HepG2 (cell line): ENCODE data around the gene GPBAR1. TPM values are rescaled to one million over a fixed set of nuclear protein-coding genes. Genes with fewer than 3 reads are reported as not detected.

Experiments
- ATAC-seq: fragments of 200-7000 bp; cut with Tn5 transposase; 3 replicates; pipeline ENCODE4 v1.9.1; 2020; ENCODE audit warnings: mild to moderate bottlenecking, moderate library complexity
- BruUV-seq: library from RNA; stranded (reverse); fragments of 400-500 nt; replicated peaks from 2 replicates; lab custom pipeline; 2021; lab: Mats Ljungman, UMichigan
- CTCF ChIA-PET: fragments of 300-600 bp; formaldehyde crosslinking; extraction: SDS; loops from one replicate; lab custom pipeline; 2021; ENCODE audit warnings: low total read pairs, inconsistent platforms, low intra/inter-chr PET ratio; lab: Yijun Ruan, JAX
- POLR2A ChIA-PET: fragments of 350-600 bp; sonication (Branson Sonifier 250); formaldehyde crosslinking; loops from one replicate; lab custom pipeline; 2020; ENCODE audit warnings: antibody characterized with exemption, inconsistent platforms; lab: Yijun Ruan, JAX
- DNase-seq: peaks from one replicate; pipeline ENCODE4 v3.0.0-alpha.2; 2015; ENCODE audit warnings: low spot score
- FAIRE-seq: peaks from 3 replicates; lab custom pipeline; 2011; peaks lifted over from hg19 to GRCh38; lab: Jason Lieb, UNC
- H2AFZ ChIP-seq: one replicate; pipeline ENCODE4 v1.6.1; 2011; ENCODE audit warnings: low read length, inconsistent platforms
- H3K27ac ChIP-seq: fragments of 300-600 bp; 3 replicates; pipeline ENCODE4 v1.8.0; 2011; ENCODE audit warnings: mixed run types, mild to moderate bottlenecking, mixed read lengths, low read length, inconsistent platforms; ENCODE audit not compliant: insufficient read depth; ENCODE audit errors: extremely low read length
- H3K27me3 ChIP-seq, 2 experiments: fragments of 200-600 bp in 1 of 2; 2 replicates in 1 of 2; 3 replicates in 1 of 2; pipeline versions ENCODE4 v1.6.0 to v1.8.0; 2011; ENCODE audit warnings: low read length in 2 of 2, mild to moderate bottlenecking in 2 of 2, moderate library complexity in 2 of 2, inconsistent platforms in 1 of 2; ENCODE audit not compliant: insufficient read depth in 2 of 2, control insufficient read depth in 1 of 2
- H3K36me3 ChIP-seq, 2 experiments: fragments of 200-600 bp in 1 of 2; replicated peaks in 1 of 2; 2 replicates in 1 of 2; 3 replicates in 1 of 2; pipeline versions ENCODE4 v1.5.1 to v1.8.0; 2011; ENCODE audit warnings: low read length in 2 of 2, inconsistent platforms in 1 of 2; ENCODE audit not compliant: insufficient read depth in 2 of 2, control insufficient read depth in 1 of 2
- H3K4me1 ChIP-seq: 2 replicates; pipeline ENCODE4 v1.5.1; 2012; ENCODE audit warnings: low read length, inconsistent platforms; ENCODE audit not compliant: insufficient read depth
- H3K4me2 ChIP-seq: 2 replicates; pipeline ENCODE4 v1.6.0; 2011; ENCODE audit warnings: low read depth, low read length, inconsistent platforms
- H3K4me3 ChIP-seq, 3 experiments: fragments of 200-600 bp in 1 of 3; sonication (generic), shearing (Covaris generic) in 1 of 3; replicated peaks in 1 of 3; 2 replicates each; pipeline ENCODE4 v1.5.1; 2011 to 2016; ENCODE audit warnings: low read length in 3 of 3, inconsistent platforms in 2 of 3, low read depth in 2 of 3, mild to moderate bottlenecking in 2 of 3, control low read depth in 1 of 3, mixed read lengths in 1 of 3; ENCODE audit not compliant: insufficient read depth in 1 of 3
- H3K79me2 ChIP-seq: one replicate; pipeline ENCODE4 v1.6.1; 2011; ENCODE audit warnings: low read length, inconsistent platforms; ENCODE audit not compliant: insufficient read depth
- H3K9ac ChIP-seq: 2 replicates; pipeline ENCODE4 v1.6.0; 2011; ENCODE audit warnings: mild to moderate bottlenecking, low read depth, low read length, inconsistent platforms; ENCODE audit not compliant: insufficient read depth
- H3K9me3 ChIP-seq: 2 replicates; pipeline ENCODE4 v1.5.1; 2012; ENCODE audit warnings: mild to moderate bottlenecking, low read length
- H4K20me1 ChIP-seq: 2 replicates; pipeline ENCODE4 v1.6.0; 2011; ENCODE audit warnings: inconsistent platforms, mild to moderate bottlenecking, low read length, moderate library complexity; ENCODE audit not compliant: insufficient read depth
- HNF4G ChIP-seq, 2 experiments: sonication (generic) in 1 of 2; formaldehyde crosslinking in 1 of 2; IDR thresholded peaks; 2 replicates each; pipeline versions ENCODE4 v1.4.0 to v1.6.1; 2011 to 2020; ENCODE audit warnings: borderline replicate concordance in 2 of 2, low read depth in 2 of 2, mild to moderate bottlenecking in 2 of 2, low read length in 1 of 2, missing genetic modification reagents in 1 of 2, moderate library complexity in 1 of 2
- IKZF4 ChIP-seq: sonication (generic); formaldehyde crosslinking; IDR thresholded peaks from 2 replicates; pipeline ENCODE4 v1.5.1; 2020; ENCODE audit warnings: borderline replicate concordance, mild to moderate bottlenecking, low read depth, missing genetic modification reagents; ENCODE audit errors: not compliant biosample characterization
- MYNN ChIP-seq: sonication (generic); formaldehyde crosslinking; IDR thresholded peaks from 2 replicates; pipeline ENCODE4 v1.4.0; 2020; ENCODE audit warnings: mild to moderate bottlenecking, low read depth, missing genetic modification reagents
- NFIB ChIP-seq: sonication (generic); formaldehyde crosslinking; IDR thresholded peaks from 2 replicates; pipeline ENCODE4 v1.9.0; 2021; ENCODE audit warnings: missing genetic modification reagents, mild to moderate bottlenecking, borderline replicate concordance
- RBAK ChIP-seq: sonication (generic); formaldehyde crosslinking; IDR thresholded peaks from 2 replicates; pipeline ENCODE4 v1.5.1; 2020; ENCODE audit warnings: mild to moderate bottlenecking, missing genetic modification reagents
- RELA ChIP-seq: sonication (generic); formaldehyde crosslinking; IDR thresholded peaks from 2 replicates; pipeline ENCODE4 v1.4.0; 2020; ENCODE audit warnings: missing genetic modification reagents
- SAFB2 ChIP-seq: sonication (generic); formaldehyde crosslinking; IDR thresholded peaks from 2 replicates; pipeline ENCODE4 v1.5.1; 2020; ENCODE audit warnings: missing genetic modification reagents, low read depth, mild to moderate bottlenecking, borderline replicate concordance
- SMARCE1 ChIP-seq: fragments of 450-650 bp; IDR thresholded peaks from 2 replicates; pipeline ENCODE4 v1.6.1; 2017; ENCODE audit warnings: borderline replicate concordance
- SMC3 ChIP-seq: IDR thresholded peaks from 2 replicates; pipeline ENCODE4 v1.6.1; 2011; ENCODE audit warnings: low read length, improper control_type of control experiment
- SRF ChIP-seq: IDR thresholded peaks from 2 replicates; pipeline ENCODE4 v1.6.1; 2011; ENCODE audit warnings: mild to moderate bottlenecking, low read depth, low read length, moderate library complexity
- ZBTB49 ChIP-seq: sonication (generic); formaldehyde crosslinking; IDR thresholded peaks from 2 replicates; pipeline ENCODE4 v1.4.0; 2020; ENCODE audit warnings: missing genetic modification reagents, borderline replicate concordance
- ZFP90 ChIP-seq: sonication (generic); formaldehyde crosslinking; IDR thresholded peaks from 2 replicates; pipeline ENCODE4 v1.8.0; 2022; ENCODE audit warnings: missing genetic modification reagents, mild to moderate bottlenecking, inconsistent platforms, borderline replicate concordance
- ZNF160 ChIP-seq: sonication (generic); formaldehyde crosslinking; IDR thresholded peaks from 2 replicates; pipeline ENCODE4 v1.8.0; 2022; ENCODE audit warnings: mild to moderate bottlenecking, inconsistent platforms, missing genetic modification reagents
- ZNF343 ChIP-seq: sonication (generic); formaldehyde crosslinking; IDR thresholded peaks from 2 replicates; pipeline ENCODE4 v1.4.0; 2020; ENCODE audit warnings: mild to moderate bottlenecking, missing genetic modification reagents
- ZNF367 ChIP-seq: sonication (generic); formaldehyde crosslinking; IDR thresholded peaks from 2 replicates; pipeline ENCODE4 v1.4.0; 2020; ENCODE audit warnings: missing genetic modification reagents, borderline replicate concordance
- ZNF496 ChIP-seq: sonication (generic); formaldehyde crosslinking; IDR thresholded peaks from 2 replicates; pipeline ENCODE4 v1.8.1; 2023; ENCODE audit warnings: mild to moderate bottlenecking, moderate library complexity, missing genetic modification reagents; ENCODE audit not compliant: insufficient replicate concordance
- ZNF572 ChIP-seq: sonication (generic); formaldehyde crosslinking; IDR thresholded peaks from 2 replicates; pipeline ENCODE4 v1.5.1; 2020; ENCODE audit warnings: mild to moderate bottlenecking, missing genetic modification reagents
- ZNF605 ChIP-seq: sonication (generic); formaldehyde crosslinking; IDR thresholded peaks from 2 replicates; pipeline ENCODE4 v1.8.0; 2022; ENCODE audit warnings: mild to moderate bottlenecking, missing genetic modification reagents
- ZNF703 ChIP-seq: sonication (generic); formaldehyde crosslinking; IDR thresholded peaks from 2 replicates; pipeline ENCODE4 v1.5.1; 2020; ENCODE audit warnings: missing genetic modification reagents, mild to moderate bottlenecking, moderate library complexity, borderline replicate concordance
- ZNF709 ChIP-seq: sonication (generic); formaldehyde crosslinking; IDR thresholded peaks from 2 replicates; pipeline ENCODE4 v1.5.0; 2020; ENCODE audit warnings: mild to moderate bottlenecking, missing genetic modification reagents
- WGBS: methylation state at CpG from one replicate; pipeline ENCODE4 v1.1.6; 2017; ENCODE audit warnings: low lambda C conversion rate; 5-methylcytosine and 5-hydroxymethylcytosine counted together
- in situ Hi-C: cut with HindIII; loops from 2 replicates; pipeline ENCODE4 v1.10.0; 2017; ENCODE audit warnings: low pct_unique_long_range_greater_than_20kb; ENCODE audit not compliant: extremely low pct_ligation_motif_present
- intact Hi-C: fragments of 100-400 bp; cut with micrococcal nuclease; formaldehyde crosslinking; loops from one replicate; pipeline ENCODE4 v1.10.0; 2022; ENCODE audit not compliant: unreplicated experiment
- polyA plus RNA-seq, 8 experiments: library from polyadenylated mRNA; depleted of rRNA in 3 of 8; stranded (reverse) in 7 of 8; unstranded in 1 of 8; fragments of >200 nt; fragmentation: Illumina TruSeq in 4 of 8; extraction: Trizol in 4 of 8; gene quantifications; 2 replicates each; pipeline versions ENCODE4 v1.2.1 to v1.2.3, GENCODE V29; 2011 to 2016; ENCODE audit warnings: low read depth in 4 of 8, missing spikeins in 1 of 8, mixed read lengths in 1 of 8; ENCODE audit not compliant: insufficient read depth in 1 of 8
- total RNA-seq, 5 experiments: library from RNA; depleted of rRNA; stranded (reverse); fragments of >200 nt; fragmentation: Illumina TruSeq; extraction: Trizol; gene quantifications; 2 replicates each; pipeline ENCODE4 v1.2.3, GENCODE V29; 2016; ENCODE audit warnings: low read depth in 1 of 5
- TF ChIP-seq, protein P1 (sequence below): sonication (generic); formaldehyde crosslinking; IDR thresholded peaks from 2 replicates; pipeline ENCODE4 v1.5.0; 2020; ENCODE audit warnings: mild to moderate bottlenecking, missing genetic modification reagents

The GPBAR1 gene
- total and polyA plus RNA-seq, 2 of the 13 experiments (the other 11 are each of a cell fraction or from before 2014, with no cell fraction given): 0.05 to 0.09 TPM

DNA sequence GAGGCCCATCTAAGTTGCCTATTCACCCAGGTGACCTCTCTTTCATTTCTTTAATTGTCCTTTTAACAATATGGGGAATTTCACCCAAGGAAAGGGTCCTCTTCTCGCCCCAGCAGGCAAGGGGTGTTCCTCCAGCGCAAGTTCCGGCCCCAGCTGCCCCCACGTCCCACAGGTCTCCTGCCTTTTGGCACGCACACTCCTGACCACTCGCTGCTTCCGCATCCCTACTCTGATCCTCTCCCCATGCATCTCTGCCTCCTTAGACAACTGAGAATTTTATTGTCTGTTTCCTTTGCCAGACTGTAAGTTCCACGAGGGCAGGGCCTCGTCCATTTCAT, 44.5 kb upstream of the GPBAR1 start:
- WGBS: 43% methylated on average over 9 of the region's 9 CpGs
- DNase-seq (no peak), FAIRE-seq (no peak), ATAC-seq (peak; percentile 6; the same call in 2 of the 3 replicates)
- Histone ChIP-seq H3K9ac (peak overlapping the region; percentile 83), H4K20me1 (peaks cover 12% of the 10 kb centered on the region; the same call in 1 of the 2 replicates), H3K4me3 (peak overlapping the region; percentile 87 to 96 (median 93)), H3K9me3 (no peaks in the 10 kb centered on the region), H3K27ac (peak overlapping the region; percentile 70), H3K4me2 (peak overlapping the region; percentile 87), H3K27me3 (no peaks in the 10 kb centered on the region; a peak in 1 of 5 replicates), H3K4me1 (peaks cover 44% of the 10 kb centered on the region), H3K79me2 (peaks cover 42% of the 10 kb centered on the region), H2AFZ (peak overlapping the region; percentile 95), H3K36me3 (peaks cover 2 to 9% of the 10 kb centered on the region in 2 experiments; a peak in 3 of 5 replicates)
- CTCF ChIA-PET: no interaction called here
- BruUV-seq: TSS peak; percentile 92
- POLR2A ChIA-PET: interaction anchor here (0.5 to 1.3 kb wide), 6 partner anchors 13 to 873 kb away, joined by 3 to 11 read pairs (median 4); partner anchors contain the start of genes AAMP and PNKD
- in situ Hi-C loops: no loop called here
- intact Hi-C loops: loop anchor here (5.0 kb wide), 1 partner anchor 56 kb away; the partner anchor contains the start of genes AAMP and PNKD
- TF ChIP-seq ZNF160 (CRISPR knock-in tag) (no peak), ZNF709 (CRISPR knock-in tag) (peak; percentile 29; the same call in 1 of the 2 replicates), ZNF572 (0 out of 2 replicates have a peak, but pooled peaks have one; percentile 16), SRF (no peak), SMARCE1 (no peak), ZBTB49 (CRISPR knock-in tag) (no peak), MYNN (no peak), ZNF703 (0 out of 2 replicates have a peak, but pooled peaks have one; percentile 7), IKZF4 (CRISPR knock-in tag) (peak; percentile 21), ZNF367 (no peak), NFIB (CRISPR knock-in tag) (no peak), ZNF496 (CRISPR knock-in tag) (no peak), RELA (no peak), ZNF343 (no peak), SMC3 (no peak), HNF4G (IDR thresholded peaks at IDR 0.05; ENCODE audit: borderline replicate concordance, low read depth, low read length) (no peak), HNF4G (CRISPR knock-in tag; IDR thresholded peaks at IDR 0.05; ENCODE audit: borderline replicate concordance, low read depth) (no peak), RBAK (CRISPR knock-in tag) (0 out of 2 replicates have a peak, but pooled peaks have one; percentile 11), SAFB2 (no peak), ZNF605 (CRISPR knock-in tag) (peak; percentile 57; the same call in 1 of the 2 replicates), ZFP90 (CRISPR knock-in tag) (no peak)
- TF ChIP-seq, protein P1, sequence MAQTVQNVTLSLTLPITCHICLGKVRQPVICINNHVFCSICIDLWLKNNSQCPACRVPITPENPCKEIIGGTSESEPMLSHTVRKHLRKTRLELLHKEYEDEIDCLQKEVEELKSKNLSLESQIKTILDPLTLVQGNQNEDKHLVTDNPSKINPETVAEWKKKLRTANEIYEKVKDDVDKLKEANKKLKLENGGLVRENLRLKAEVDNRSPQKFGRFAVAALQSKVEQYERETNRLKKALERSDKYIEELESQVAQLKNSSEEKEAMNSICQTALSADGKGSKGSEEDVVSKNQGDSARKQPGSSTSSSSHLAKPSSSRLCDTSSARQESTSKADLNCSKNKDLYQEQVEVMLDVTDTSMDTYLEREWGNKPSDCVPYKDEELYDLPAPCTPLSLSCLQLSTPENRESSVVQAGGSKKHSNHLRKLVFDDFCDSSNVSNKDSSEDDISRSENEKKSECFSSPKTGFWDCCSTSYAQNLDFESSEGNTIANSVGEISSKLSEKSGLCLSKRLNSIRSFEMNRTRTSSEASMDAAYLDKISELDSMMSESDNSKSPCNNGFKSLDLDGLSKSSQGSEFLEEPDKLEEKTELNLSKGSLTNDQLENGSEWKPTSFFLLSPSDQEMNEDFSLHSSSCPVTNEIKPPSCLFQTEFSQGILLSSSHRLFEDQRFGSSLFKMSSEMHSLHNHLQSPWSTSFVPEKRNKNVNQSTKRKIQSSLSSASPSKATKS (CRISPR knock-in tag): no peak
